Natural killer cell (primary cell): ENCODE results near the gene BRCA1. TPM values are rescaled to one million over a fixed set of nuclear protein-coding genes. Genes with fewer than 3 reads are reported as not detected.
"Not testable (repeated sequence)": the region's sequence is repeated elsewhere in the genome, so short reads cannot be mapped to it uniquely, and the experiment has no call there.

Source experiments
- ATAC-seq, 3 donors: fragments of 150-1000 bp in 2 of 3; fragments of 200-7000 bp in 1 of 3; cut with Tn5 transposase; 1 replicate in 1 of 3; 2 replicates in 2 of 3; pipeline ENCODE4 v1.10.0; 2021; ENCODE audit warnings: mild to moderate bottlenecking in 2 of 3, moderate library complexity in 2 of 3
- DNase-seq, 2 donors: peaks; one replicate each; pipeline versions ENCODE4 v3.0.0 to v3.0.0-alpha.2; 2013 to 2021; ENCODE audit warnings: mixed read lengths in 1 of 2
- H3K27ac ChIP-seq: one replicate; pipeline ENCODE4 v1.5.1; 2013; ENCODE audit warnings: mild to moderate bottlenecking, low read length
- H3K27me3 ChIP-seq: one replicate; pipeline ENCODE4 v1.6.1; 2013; ENCODE audit warnings: low read length; ENCODE audit not compliant: control insufficient read depth, insufficient read depth
- H3K36me3 ChIP-seq: one replicate; pipeline ENCODE4 v1.6.1; 2013; ENCODE audit warnings: low read length; ENCODE audit not compliant: control insufficient read depth, insufficient read depth
- H3K4me1 ChIP-seq: one replicate; pipeline ENCODE4 v1.6.1; 2013; ENCODE audit warnings: low read length; ENCODE audit not compliant: control insufficient read depth, insufficient read depth
- H3K4me3 ChIP-seq: one replicate; pipeline ENCODE4 v1.5.1; 2013; ENCODE audit warnings: low read length
- H3K9me3 ChIP-seq: one replicate; pipeline ENCODE4 v1.6.1; 2013; ENCODE audit warnings: low read length; ENCODE audit not compliant: control insufficient read depth, insufficient read depth
- H3K27ac Mint-ChIP-seq, 2 donors: one replicate each; pipeline ENCODE4 v1.8.0; 2022; ENCODE audit warnings: mild to moderate bottlenecking in 2 of 2, mixed read lengths in 2 of 2, moderate library complexity in 1 of 2
- H3K27me3 Mint-ChIP-seq, 2 donors: one replicate each; pipeline ENCODE4 v1.8.0; 2022; ENCODE audit warnings: low read depth in 2 of 2, mixed read lengths in 2 of 2
- H3K36me3 Mint-ChIP-seq: one replicate; pipeline ENCODE4 v1.8.0; 2022; ENCODE audit warnings: mixed read lengths
- H3K4me1 Mint-ChIP-seq, 2 donors: one replicate each; pipeline ENCODE4 v1.8.0; 2022; ENCODE audit warnings: mixed read lengths in 2 of 2
- H3K4me3 Mint-ChIP-seq: one replicate; pipeline ENCODE4 v1.8.0; 2022; ENCODE audit warnings: mild to moderate bottlenecking, moderate library complexity, mixed read lengths
- H3K9me3 Mint-ChIP-seq, 2 donors: one replicate each; pipeline ENCODE4 v1.8.0; 2022; ENCODE audit warnings: mixed read lengths in 2 of 2
- CTCF ChIP-seq: fragments of 200-600 bp; IDR thresholded peaks from one replicate; pipeline ENCODE4 v1.8.0; 2022; ENCODE audit warnings: antibody characterized with exemption
- WGBS: methylation state at CpG from one replicate; pipeline ENCODE4 v1.1.7; 2013; ENCODE audit warnings: missing lambda C conversion rate; ENCODE audit not compliant: insufficient coverage; 5-methylcytosine and 5-hydroxymethylcytosine counted together
- intact Hi-C: fragments of 100-400 bp; cut with micrococcal nuclease; formaldehyde crosslinking; loops from one replicate; pipeline ENCODE4 v1.14.2; 2022
- total RNA-seq, 4 donors: library from RNA; stranded (reverse); fragments of 120-200 nt in 1 of 4; gene quantifications; one replicate each; pipeline versions ENCODE4 v1.2.3 to v1.2.4, GENCODE V29; 2013 to 2022

Gene BRCA1
- total RNA-seq, 3 donors from 2014 or later (not counting 1 experiment from before 2014, with no cell fraction given) = 5.7 to 9.9 (median 8.6) TPM

DNA sequence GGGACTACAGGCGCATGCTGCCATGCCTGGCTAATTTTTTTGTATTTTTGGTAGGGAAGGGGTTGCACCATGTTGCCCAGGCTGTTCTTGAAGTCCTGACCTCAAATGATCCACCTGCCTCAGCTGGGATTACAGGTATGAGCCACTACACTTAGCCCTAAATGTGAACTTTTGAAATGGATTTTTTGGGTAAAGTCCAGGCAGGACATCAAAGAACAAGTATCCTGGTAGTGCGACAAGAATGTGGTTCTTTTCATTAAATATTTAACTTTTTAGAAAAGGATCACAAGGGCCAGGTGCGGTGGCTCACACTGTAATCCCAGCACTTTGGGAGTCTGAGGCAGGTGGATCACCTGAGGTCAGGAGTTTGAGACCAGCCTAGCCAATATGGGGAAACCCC, 30.5 kb upstream of the BRCA1 start:
- 100% methylated on average over 3 of the region's 3 CpGs for WGBS
- TF ChIP-seq CTCF = no peak

GRCh38 chr17:43153197-43153835, 28.2 kb upstream of the BRCA1 start:
- H3K4me3 Mint-ChIP-seq, H3K9me3 Mint-ChIP-seq, DNase-seq, H3K4me3 ChIP-seq, H3K4me1 Mint-ChIP-seq, H3K4me1 ChIP-seq, H3K36me3 ChIP-seq, H3K27me3 Mint-ChIP-seq, intact Hi-C loops, H3K27ac ChIP-seq, ATAC-seq, H3K27ac Mint-ChIP-seq, H3K36me3 Mint-ChIP-seq, H3K9me3 ChIP-seq, H3K27me3 ChIP-seq: not testable (repeated sequence)
- 93% methylated on average over 3 of the region's 3 CpGs for WGBS

More for the DNA sequence above, 30.5 kb upstream of the BRCA1 start:
- Histone ChIP-seq H3K4me1 (no peaks in the 10 kb centered on the region), H3K27me3 (no peaks in the 10 kb centered on the region), H3K36me3 (no peaks in the 10 kb centered on the region), H3K4me3 (no peak overlapping the region), H3K27ac (no peak overlapping the region), H3K9me3 (no peaks in the 10 kb centered on the region)
- H3K9me3 Mint-ChIP-seq = no peaks in the 10 kb centered on the region
- ATAC-seq = no peak
- intact Hi-C loops = no loop called here
- no peak overlapping the region for H3K27ac Mint-ChIP-seq
- peaks cover 5% of the 10 kb centered on the region in 2 donors for H3K4me1 Mint-ChIP-seq
- no peaks in the 10 kb centered on the region for H3K36me3 Mint-ChIP-seq
- DNase-seq = no peak
- H3K4me3 Mint-ChIP-seq = no peak overlapping the region
- H3K27me3 Mint-ChIP-seq = no peaks in the 10 kb centered on the region

- no peaks in the 10 kb centered on the region for H3K27me3 ChIP-seq
- H3K36me3 ChIP-seq = no peaks in the 10 kb centered on the region
- H3K9me3 Mint-ChIP-seq = no peaks in the 10 kb centered on the region
- H3K27ac Mint-ChIP-seq = peak overlapping the region; percentile 2 to 9
- intact Hi-C loops = no loop called here
- DNase-seq (no peak), ATAC-seq (peak; percentile 76 to 97 (median 97))
- no peaks in the 10 kb centered on the region for H3K4me1 ChIP-seq
- 70% methylated on average over 3 of the region's 3 CpGs for WGBS
- no peak overlapping the region for H3K4me3 Mint-ChIP-seq
- peaks cover 5% of the 10 kb centered on the region in 2 donors for H3K4me1 Mint-ChIP-seq
- H3K9me3 ChIP-seq = no peaks in the 10 kb centered on the region
- H3K4me3 ChIP-seq = no peak overlapping the region
- no peak for TF ChIP-seq CTCF
- H3K27ac ChIP-seq = no peak overlapping the region
- no peaks in the 10 kb centered on the region for H3K36me3 Mint-ChIP-seq
- H3K27me3 Mint-ChIP-seq = no peaks in the 10 kb centered on the region
Measured at GRCh38 chr17:43151880-43152456, 26.8 kb upstream of the BRCA1 start.

DNA sequence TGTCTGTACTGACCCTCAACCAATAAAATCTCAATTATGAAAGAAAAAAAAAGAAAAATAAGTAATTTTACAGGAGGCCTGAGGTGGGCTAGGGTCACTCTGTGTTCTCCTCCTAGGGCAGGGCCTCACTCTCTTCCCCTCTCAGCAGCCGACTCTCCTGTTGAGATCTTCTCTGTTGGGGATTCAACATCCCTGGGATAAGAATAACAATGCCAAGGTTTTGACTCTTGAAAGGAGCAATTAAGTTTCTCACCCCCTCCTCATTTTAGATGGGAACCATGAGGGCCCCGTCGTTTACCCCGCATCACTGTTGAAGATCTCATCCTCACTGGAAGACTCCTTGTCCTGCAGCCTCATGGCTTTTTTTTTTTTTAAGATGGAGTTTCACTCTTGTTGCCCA, 21.5 kb upstream of the BRCA1 start:
- H3K4me3 Mint-ChIP-seq = no peak overlapping the region
- no peak for DNase-seq
- Histone ChIP-seq H3K4me1 (no peaks in the 10 kb centered on the region), H3K9me3 (no peaks in the 10 kb centered on the region), H3K4me3 (no peak overlapping the region), H3K27me3 (no peaks in the 10 kb centered on the region), H3K36me3 (peaks cover 9% of the 10 kb centered on the region), H3K27ac (no peak overlapping the region)
- no peak for ATAC-seq
- no peak for TF ChIP-seq CTCF
- H3K27ac Mint-ChIP-seq = no peak overlapping the region
- intact Hi-C loops = no loop called here
- no peaks in the 10 kb centered on the region for H3K4me1 Mint-ChIP-seq
- no peaks in the 10 kb centered on the region for H3K27me3 Mint-ChIP-seq
- no peaks in the 10 kb centered on the region for H3K9me3 Mint-ChIP-seq
- H3K36me3 Mint-ChIP-seq = no peaks in the 10 kb centered on the region
- WGBS = 100% methylated on average over 4 of the region's 4 CpGs
